NCI-H510A (cell line): ENCODE measurements around the gene NIP7.
"Not testable (repeated sequence)": the region's sequence is repeated elsewhere in the genome, so short reads cannot be mapped to it uniquely, and the experiment has no call there.

Experiments
- DNase-seq: peaks from one replicate; lab custom pipeline; 2025; lab: John Stamatoyannopoulos, UW

The NIP7 gene

DNA sequence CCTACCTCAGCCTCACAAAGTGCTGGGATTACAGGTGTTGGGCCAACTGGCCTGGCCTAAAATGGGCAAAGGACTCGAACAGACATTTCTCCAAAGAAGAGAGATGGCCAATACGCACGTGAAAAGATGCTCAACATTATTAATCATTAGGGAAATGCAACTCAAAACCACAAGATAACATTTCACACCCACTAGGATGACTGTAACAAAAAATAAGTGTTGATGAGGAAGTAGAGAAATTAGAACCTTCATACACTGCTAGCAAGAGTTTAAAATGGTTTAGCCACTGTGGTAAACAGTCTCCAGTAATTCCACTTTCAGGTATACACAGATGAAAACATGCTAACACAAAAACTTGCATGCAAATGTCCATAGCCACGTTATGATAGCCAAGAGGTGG, 6.4 kb downstream of the NIP7 start:
- DNase-seq: no peak

DNA sequence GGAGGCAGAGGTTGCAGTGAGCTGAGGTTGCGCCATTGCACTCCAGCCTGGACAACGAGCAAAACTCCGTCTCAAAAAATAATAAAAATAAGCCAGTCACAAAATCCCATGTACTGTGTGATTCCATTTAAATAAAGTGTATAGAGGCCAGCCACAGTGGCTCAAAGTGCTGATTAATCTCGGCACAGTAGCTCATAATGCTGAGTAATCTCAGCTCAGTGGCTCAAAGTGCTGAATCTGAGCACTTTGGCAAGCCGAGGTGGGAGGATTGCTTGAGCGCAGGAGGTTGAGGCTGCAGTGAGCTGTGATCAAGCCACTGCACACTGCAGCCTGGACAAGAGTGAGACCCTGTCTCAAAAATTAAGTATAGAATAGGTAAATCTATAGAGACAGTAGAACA, 7.1 kb downstream of the NIP7 start:
- DNase-seq: no peak

DNA sequence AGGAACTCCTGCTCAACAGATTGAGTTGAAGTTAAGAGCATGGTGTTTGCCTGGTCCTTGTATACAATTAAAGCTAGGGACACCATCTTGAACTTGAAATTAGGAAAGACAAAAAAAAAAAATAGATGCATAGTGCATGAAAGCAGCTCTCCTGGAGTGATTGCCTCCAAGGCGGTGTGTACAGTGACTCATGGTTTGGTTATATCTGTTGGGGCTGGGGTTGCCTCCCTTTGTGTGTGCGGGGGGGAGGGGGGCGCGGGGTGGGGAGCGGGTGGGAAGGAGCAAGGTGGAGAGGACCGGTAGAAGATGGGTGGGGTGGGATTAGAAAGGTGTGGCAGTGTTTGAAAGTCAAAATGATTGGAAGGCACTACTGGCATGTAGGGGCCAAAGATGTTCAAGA, 8.7 kb downstream of the NIP7 start:
- DNase-seq: no peak

DNA sequence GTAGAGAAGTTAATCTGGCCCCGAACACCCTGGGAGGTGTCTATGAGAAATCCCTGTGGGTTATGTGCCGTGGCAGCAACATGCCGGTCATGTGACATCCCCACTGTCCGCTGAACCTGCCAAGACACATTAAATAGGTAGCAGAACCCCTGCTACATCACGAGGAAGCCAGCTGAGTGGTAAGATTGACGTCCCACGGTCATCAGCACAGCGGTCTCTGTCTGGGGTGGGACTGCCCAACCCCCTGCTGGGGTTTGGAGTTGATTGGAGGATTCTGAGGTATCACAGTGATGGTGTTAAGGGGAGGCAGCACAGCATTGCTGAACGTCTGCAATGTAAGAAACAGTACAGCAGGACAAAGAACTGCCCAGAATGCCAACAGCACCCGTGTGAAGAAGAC, 10.0 kb downstream of the NIP7 start:
- DNase-seq: no peak

DNA sequence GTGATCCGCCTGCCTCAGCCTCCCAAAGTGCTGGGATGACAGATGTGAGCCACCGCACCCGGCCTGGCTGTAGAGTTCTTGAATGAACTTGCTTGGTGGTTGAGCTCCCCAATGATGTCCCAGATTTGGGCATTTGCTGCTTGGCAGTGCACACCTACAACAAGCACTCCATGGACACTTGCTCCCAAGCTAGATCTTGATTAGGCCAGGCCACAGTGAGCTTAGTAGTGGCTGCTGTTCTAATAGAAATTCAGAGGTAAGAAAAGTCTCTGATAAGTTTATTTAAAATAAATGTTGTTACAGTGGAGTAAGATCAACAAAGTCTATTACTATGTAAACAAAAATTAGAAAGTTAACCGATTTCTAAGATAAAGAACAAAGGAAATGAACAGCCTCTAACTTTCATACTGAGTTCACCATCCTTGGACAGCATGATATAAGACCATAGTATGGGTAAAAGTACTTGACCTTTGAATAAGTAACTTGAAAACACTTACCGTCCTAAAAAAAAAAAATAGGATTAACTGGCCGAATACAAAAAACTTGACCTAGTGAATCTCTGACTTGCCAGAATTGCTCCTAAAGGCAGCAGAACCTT, 11.1 kb downstream of the NIP7 start:
- DNase-seq: no peak

DNA sequence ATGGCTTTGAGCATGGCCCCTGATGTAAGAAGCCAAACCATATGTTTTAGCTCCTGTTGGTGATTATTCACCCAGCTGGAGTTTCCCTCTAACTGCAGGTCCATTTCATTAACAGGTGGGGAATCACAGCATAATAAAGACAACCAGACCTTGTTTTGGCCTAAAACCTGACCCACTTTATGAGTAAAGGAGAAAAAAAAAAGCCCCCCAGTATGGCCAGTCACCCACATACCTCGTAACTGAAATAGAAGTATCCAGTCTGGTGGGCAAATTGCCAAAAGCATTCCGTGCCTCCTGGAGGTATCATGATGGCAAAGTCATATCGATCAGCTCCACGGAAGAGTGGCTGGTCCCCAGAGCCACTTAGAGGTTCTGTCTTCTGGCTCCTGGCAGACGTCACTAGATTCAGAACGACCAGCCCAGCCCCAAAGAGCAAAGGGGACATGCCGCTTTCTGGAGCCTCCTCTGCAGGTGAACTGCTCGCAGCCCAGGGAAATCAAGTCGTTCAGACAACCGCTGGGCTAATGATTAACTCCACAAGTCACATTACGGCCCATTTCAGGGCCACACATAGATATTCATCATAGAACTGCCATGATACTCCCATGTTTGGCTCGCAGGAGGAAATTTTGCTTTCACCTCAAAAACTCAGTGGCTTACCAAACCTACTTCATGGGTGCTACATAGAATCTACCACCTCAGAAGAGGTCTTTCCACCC, 11.9 kb downstream of the NIP7 start, which contains the start of gene TMED6:
Gene TMED6 (minus strand): TSS at position 478 of the 719 bp plus-strand sequence. CDS start 33 bp downstream, at position 445.
- no peak for DNase-seq

DNA sequence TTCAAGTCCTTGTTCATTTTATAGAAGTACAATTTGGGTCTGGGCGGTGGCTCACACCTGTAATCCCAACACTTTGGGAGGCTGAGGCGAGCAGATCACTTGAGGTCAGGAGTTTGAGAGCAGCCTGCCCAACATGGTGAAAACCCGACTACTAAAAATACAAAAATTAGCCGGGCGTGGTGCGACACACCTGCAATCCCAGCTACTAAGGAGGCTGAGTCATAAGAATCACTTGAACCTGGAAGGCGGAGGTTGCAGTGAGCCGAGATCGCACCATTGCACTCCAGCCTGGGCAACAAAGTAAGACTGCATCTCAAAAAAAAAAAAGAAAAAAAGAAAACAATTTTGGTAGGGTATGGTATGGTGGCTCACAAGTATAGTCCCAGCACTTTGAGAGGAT, 20.5 kb downstream of the NIP7 start:
- DNase-seq: not testable (repeated sequence)

DNA sequence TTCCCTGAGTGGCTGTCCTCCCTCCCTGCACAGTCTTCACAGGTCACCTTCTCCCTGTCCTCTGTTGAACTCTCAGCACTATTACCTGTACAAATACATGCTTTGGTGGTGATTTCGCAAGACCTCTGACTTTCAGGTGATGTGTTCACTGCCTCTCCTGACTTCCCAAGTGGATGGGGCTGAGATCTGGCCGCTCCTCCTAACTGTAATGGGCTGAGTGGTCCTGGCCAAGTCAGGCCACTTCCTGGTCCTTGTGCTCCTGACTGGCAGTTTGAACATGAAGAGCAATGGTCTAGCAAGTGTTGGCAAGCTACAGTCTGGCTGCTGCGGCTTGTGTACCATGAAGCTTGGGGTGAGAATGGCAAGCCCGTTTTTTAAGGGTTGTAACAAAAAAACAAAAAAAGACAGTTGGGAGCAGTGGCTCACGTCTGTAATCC, 23.7 kb downstream of the NIP7 start:
- DNase-seq: no peak

DNA sequence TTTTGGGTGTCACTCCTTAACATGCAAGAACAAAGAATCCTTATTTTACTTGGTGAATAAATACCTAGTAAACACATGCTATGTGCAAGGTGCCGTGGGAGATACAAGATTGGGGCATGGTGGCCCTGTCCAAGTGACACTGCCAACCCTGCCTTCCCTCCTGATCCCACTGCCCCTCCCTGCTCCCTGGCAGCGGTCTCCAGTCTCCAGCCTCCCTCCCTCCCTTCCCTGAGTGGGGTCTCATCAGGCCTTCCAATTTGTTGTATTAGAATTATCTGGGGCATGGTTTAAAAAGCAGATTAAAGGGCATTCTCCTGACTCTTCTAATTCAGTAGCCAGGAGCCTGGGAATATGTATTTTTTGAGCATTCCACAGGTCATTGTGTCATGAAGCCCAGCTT, 24.5 kb downstream of the NIP7 start:
- no peak for DNase-seq

DNA sequence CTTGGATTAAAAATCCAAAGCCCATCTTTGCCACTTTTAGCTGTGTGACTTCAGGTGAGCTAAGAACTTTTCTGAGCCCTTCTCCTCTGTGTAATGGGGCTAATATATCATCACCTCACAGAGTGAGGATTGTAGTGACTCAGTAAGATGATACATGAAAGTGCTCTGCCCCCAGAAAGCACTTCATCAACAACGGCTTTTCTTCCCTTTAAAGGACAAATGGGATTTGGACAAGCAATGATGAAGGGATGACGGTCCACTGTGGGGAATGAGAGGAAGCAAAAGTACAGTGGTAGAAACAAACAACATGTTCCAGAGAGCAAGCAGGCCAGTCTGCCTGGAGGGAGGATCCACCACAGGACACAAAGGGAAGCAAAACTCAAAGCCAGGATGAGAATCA, 26.3 kb downstream of the NIP7 start:
- no peak for DNase-seq

DNA sequence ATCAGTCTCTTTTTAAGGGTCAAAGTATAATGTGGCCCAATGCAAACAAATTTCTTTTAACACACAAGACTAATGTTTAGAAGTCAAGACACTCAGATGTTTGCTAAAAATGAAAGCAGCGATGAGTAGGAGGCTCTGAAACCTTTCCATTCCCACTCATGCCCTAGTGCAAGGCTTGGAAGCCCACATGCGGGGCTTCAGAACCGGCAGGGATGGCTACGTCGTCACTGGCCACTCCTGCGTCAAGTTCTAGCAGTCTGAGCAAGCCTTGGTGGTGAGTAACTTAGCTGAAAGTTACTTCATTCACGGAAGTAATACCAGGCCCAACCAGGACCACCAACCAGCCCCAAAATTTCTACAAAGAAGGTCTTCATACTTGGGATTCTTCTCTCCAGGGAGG, 26.9 kb downstream of the NIP7 start:
- no peak for DNase-seq

DNA sequence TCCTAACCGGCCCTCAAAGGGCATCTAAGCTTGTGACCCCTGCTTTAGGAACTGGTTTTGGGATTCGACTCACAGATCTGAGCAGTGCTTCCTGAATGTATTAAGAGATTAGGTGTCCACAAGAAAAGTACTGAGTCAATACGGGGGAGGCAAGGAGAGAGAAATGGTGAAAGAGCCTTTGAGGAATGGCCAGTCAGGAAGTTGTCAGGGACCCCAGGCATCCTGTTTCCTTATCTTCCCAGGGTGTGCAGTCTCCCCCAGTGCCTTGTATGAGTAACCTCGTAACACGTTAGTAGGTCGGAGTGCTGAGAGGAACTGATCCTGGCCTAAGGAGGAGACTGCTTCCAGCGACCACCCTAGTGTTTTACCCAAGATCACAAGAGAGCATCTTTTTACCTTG, 28.4 kb downstream of the NIP7 start:
- no peak for DNase-seq

DNA sequence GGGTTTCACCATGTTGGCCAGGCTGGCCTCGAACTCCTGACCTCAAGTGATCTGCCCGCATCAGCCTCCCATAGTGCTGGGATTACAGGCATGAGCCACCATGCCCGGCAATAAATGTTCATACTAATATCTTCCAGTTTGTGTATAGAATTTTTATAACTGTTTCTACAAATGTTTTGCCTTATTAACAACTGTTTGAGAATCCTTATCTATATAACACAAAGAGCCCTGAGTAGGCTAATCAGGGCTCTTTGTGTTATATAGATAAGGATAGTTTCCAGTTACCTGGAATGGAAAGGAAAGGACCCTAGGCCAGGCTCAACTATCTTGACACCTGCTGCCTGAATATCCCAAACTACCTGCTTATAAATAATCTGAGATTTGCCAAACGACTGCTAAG, 29.3 kb downstream of the NIP7 start:
- no peak for DNase-seq

DNA sequence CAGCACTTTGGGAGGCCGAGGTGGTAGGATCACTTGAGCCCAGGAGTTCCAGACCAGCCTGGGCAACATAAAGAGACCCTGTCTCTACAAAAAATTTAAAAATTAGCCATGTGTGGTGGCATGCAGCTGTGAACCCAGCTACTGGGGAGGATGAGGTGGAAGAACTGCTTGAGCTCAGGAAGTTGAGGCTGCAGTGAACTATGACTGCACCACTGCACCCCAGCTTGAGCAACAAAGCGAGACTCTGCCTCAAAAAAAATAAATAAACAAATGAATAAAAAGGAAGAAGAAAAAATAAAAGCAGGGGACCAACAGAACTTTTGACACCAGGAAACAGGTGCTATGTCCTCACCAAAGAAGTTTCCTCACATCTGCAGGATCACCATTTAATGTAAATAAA, 32.0 kb downstream of the NIP7 start:
- DNase-seq: no peak

DNA sequence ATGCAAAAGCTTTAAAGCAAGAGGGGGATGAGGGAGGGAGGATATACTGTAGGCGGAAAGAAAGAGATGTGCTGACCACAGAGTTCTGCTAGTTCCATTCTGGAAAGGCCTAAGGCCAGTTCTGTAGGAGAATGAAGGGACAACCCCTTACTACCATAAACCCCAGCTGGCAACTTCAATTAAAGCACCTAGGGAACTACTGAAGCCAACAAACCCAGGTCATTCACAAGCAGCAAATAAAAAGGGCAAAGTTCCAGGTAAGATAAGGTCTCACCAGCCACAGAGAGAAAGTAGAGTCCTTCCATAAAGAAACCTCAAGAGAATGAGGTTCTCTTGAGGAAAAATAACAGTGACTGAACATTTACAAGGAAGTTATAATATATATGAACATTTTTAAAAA, 33.4 kb downstream of the NIP7 start:
- DNase-seq: no peak

DNA sequence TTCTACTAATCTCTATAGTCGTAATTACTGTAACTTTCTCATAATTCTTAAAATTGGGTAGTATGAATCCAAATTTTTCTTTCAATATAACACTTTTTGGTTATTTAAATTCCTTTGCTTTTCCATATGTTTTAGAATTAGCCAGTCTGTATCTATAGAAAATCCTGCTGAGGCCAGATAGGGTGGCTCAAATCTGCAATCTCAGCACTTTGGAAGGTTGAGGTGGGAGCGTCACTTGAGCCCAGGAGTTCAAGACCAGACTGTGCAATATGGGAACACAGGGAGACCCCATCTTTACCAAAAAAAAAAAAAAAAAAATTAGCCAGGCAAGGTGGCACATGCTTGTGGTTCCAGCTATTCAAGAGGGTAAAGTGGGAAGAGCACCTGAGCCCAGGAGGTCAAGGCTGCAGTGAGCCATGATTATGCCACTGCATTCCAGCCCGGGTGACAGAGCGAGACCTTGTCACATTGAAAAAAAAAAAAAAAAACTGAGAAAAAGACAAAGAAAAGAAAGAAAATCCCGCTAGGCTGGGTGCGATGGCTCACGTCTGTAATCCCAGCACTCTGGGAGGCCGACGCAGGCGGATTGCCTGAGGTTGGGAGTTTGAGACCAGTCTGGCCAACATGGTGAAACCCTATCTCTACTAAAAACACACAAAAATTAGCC, 37.0 kb downstream of the NIP7 start:
- DNase-seq: no peak

DNA sequence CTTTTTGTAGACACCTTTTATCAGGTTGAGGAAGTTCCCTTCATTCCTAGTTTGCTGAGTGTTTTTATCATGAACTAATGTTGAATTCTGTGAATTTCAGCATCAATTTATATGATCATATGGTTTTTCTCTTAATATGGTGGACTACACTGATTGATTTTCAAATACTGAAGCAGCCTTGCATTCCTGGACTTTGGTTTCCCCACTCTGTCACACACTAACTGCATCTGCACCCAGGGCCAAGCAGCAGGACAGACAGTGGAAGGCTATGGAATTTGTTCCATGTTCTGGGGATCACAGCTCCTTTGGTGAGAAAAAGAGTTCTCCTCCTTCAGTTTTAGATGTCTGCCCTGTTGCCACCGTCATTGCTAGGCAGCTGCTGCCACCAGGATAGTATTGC, 38.5 kb downstream of the NIP7 start:
- no peak for DNase-seq

DNA sequence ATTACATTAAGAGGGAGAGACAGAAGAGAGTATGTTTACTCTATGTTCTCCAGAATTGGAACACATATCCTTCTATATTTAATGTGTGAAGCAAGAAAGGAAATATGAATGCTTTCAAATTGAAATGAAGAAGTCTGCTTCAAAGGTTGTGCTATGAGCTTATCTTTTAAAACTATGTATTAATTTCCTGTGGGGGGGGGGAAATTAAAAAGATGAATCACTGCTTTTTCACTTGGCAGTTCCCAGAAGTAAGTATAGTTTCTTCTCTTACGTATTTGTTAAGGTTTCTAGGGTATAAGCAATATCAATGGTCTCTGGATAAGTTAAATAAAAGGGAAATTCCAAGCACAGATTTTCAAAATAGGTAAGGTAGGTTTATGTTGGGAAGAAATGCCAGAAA, 39.2 kb downstream of the NIP7 start:
- DNase-seq: no peak

DNA sequence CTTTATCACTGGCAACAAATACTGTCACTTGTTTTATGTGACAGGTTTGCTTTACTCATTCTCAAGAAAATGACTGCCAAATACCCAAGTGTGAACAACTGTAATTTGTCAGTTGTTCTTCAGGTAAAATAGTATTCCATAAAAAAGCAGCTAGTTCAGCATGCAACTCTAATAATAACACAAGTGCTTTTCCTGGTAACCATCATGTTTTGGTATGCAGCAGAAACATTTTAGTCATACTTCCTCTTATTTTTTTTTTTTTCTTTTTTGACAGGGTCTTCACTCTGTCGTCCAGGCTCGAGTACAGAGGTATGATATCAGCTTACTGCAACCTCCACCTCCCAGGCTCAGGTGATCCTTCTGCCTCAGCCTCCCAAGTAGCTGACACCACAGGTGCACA, 41.7 kb downstream of the NIP7 start:
- DNase-seq: no peak

DNA sequence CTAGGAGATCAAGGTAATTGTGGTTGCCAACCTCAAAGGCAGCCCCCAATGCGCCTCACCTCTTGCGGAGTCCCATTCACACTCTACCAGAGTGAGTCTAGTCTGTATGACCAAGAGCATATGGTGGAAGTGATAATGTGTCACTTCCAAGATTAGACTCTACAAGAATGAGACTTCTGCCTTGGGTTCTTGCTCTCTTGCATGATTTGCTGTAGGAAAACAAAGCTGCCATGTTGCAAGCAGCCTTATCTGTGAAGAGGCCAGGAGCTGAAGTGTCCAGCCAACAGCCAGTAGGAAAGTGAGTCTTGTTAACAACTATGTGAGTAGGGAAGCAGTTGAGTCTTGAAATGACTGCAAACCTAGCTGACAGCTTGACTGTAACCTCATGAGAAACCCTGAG, 42.8 kb downstream of the NIP7 start:
- DNase-seq: no peak

DNA sequence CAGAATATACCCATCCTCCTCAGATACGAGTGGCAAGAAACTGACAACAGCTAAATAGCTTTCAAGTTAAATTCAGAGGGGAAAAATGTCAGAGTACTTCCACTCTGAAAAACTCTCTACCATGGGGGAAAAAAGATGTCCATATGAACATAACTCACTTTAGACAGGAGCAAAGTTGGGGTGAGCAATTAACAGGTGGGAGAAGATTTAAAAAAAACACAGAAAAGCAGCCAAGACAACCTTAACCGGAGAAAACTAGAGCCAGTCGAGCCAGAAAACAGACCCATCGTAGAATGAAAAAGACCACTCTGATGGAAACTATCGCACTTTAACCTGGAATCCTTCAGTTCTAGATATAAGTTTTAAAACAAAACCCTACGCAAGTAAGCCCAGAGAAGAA, 45.4 kb downstream of the NIP7 start:
- no peak for DNase-seq

DNA sequence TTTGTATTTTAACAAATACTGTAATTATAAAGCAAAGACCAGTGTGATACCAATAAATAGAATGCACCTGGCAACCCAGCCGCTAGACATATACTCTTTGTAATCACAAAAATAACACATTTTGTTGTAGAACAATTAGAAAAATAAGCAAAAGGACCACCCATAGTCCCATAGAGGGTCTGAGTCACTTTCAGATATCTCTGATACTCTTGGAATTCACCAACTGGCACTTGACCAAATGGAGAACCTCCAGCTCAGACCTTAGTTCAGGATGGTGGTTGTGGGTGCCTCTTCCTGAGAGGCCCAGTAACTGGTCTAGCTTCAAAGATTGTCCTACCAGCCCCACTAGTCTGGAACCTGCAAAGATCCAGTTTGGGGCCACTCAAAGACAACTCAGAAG, 47.0 kb downstream of the NIP7 start:
- DNase-seq: no peak
